OCI-LY7 (cell line): Measurements from ENCODE around the gene KDM8. TPM values are rescaled to one million over a fixed set of nuclear protein-coding genes. Genes with fewer than 3 reads are reported as not detected.
A peak's percentile ranks its signal among the peaks of the same experiment; 100 is the strongest.

Source experiments
- BruUV-seq: library from RNA; stranded (reverse); fragments of 400-500 nt; replicated peaks from 2 replicates; lab custom pipeline; 2021; lab: Mats Ljungman, UMichigan
- CTCF ChIA-PET: fragments of 300-600 bp; sonication (Branson Sonifier 250); formaldehyde crosslinking; loops from one replicate; lab custom pipeline; 2022; ENCODE audit warnings: antibody characterized with exemption; ENCODE audit not compliant: unreplicated experiment; lab: Charles Lee
- POLR2A ChIA-PET: fragments of 300-600 bp; sonication (Branson Sonifier 250); formaldehyde crosslinking; loops from one replicate; lab custom pipeline; 2022; ENCODE audit warnings: antibody characterized with exemption; lab: Charles Lee
- DNase-seq: peaks from one replicate; pipeline ENCODE4 v3.0.0-alpha.2; 2015; ENCODE audit warnings: low spot score
- H2AFZ ChIP-seq: fragments of 200-600 bp; sonication (generic), shearing (Covaris generic); 2 replicates; pipeline ENCODE4 v1.6.1; 2014; ENCODE audit warnings: mild to moderate bottlenecking, antibody characterized with exemption, low read length, moderate library complexity
- H3K27ac ChIP-seq: fragments of 200-600 bp; sonication (generic); 2 replicates; pipeline ENCODE4 v1.5.1; 2014; ENCODE audit warnings: mixed run types, low read depth, mild to moderate bottlenecking, moderate library complexity, low read length, inconsistent platforms; ENCODE audit not compliant: poor library complexity, severe bottlenecking
- H3K36me3 ChIP-seq: fragments of 200-600 bp; sonication (generic); 2 replicates; pipeline ENCODE4 v1.6.1; 2014; ENCODE audit warnings: mild to moderate bottlenecking, antibody characterized with exemption, low read length, moderate library complexity, mixed read lengths; ENCODE audit not compliant: insufficient read depth
- H3K4me1 ChIP-seq: fragments of 200-600 bp; sonication (generic); 2 replicates; pipeline ENCODE4 v1.5.1; 2014; ENCODE audit warnings: mild to moderate bottlenecking, low read length; ENCODE audit not compliant: insufficient read depth, poor library complexity, severe bottlenecking
- H3K4me2 ChIP-seq: fragments of 200-600 bp; sonication (generic); 2 replicates; pipeline ENCODE4 v1.6.1; 2014; ENCODE audit warnings: mild to moderate bottlenecking, low read length
- H3K4me3 ChIP-seq: fragments of 200-600 bp; sonication (generic); 2 replicates; pipeline ENCODE4 v1.5.1; 2014; ENCODE audit warnings: mild to moderate bottlenecking, low read depth, low read length; ENCODE audit not compliant: poor library complexity, severe bottlenecking
- H3K79me2 ChIP-seq: fragments of 200-600 bp; sonication (generic); 2 replicates; pipeline ENCODE4 v1.6.1; 2016; ENCODE audit warnings: low read depth, mild to moderate bottlenecking, low read length, moderate library complexity, mixed read lengths; ENCODE audit not compliant: insufficient read depth
- H3K9me2 ChIP-seq: fragments of 200-600 bp; sonication (generic); 2 replicates; pipeline ENCODE4 v1.6.1; 2016; ENCODE audit warnings: mild to moderate bottlenecking, low read length, mixed read lengths; ENCODE audit not compliant: insufficient read depth
- H3K9me3 ChIP-seq: fragments of 200-600 bp; sonication (generic); 2 replicates; pipeline ENCODE4 v1.6.1; 2014; ENCODE audit warnings: mild to moderate bottlenecking, mixed run types, low read length, mixed read lengths
- H4K20me1 ChIP-seq: fragments of 200-600 bp; sonication (generic); 2 replicates; pipeline ENCODE4 v1.6.1; 2014; ENCODE audit warnings: mild to moderate bottlenecking, antibody characterized with exemption, low read length, moderate library complexity, mixed read lengths; ENCODE audit not compliant: insufficient read depth
- CTCF ChIP-seq: fragments of 200-600 bp; sonication (generic); conservative IDR thresholded peaks from 2 replicates; pipeline ENCODE4 v1.5.1; 2014; ENCODE audit warnings: mild to moderate bottlenecking, antibody characterized with exemption, low read length, moderate library complexity, mixed read lengths
- EZH2phosphoT487 ChIP-seq: fragments of 200-600 bp; sonication (generic); IDR thresholded peaks from 2 replicates; pipeline ENCODE4 v1.6.1; 2018; ENCODE audit warnings: low read depth, borderline replicate concordance, mild to moderate bottlenecking, mixed run types, antibody characterized with exemption, low read length, moderate library complexity, mixed read lengths
- intact Hi-C: fragments of 100-400 bp; cut with micrococcal nuclease; formaldehyde crosslinking; loops from one replicate; pipeline ENCODE4 v1.10.0; 2022; ENCODE audit not compliant: unreplicated experiment
- total RNA-seq, 2 experiments: library from RNA; depleted of rRNA in 1 of 2; stranded (reverse); fragments of >200 nt in 1 of 2; shearing (Covaris generic) in 1 of 2; gene quantifications; 2 replicates each; pipeline ENCODE4 v1.2.3, GENCODE V29; 2014 to 2022

KDM8 gene
- total RNA-seq, 2 experiments from 2014 or later = 14.2 to 14.5 TPM

DNA sequence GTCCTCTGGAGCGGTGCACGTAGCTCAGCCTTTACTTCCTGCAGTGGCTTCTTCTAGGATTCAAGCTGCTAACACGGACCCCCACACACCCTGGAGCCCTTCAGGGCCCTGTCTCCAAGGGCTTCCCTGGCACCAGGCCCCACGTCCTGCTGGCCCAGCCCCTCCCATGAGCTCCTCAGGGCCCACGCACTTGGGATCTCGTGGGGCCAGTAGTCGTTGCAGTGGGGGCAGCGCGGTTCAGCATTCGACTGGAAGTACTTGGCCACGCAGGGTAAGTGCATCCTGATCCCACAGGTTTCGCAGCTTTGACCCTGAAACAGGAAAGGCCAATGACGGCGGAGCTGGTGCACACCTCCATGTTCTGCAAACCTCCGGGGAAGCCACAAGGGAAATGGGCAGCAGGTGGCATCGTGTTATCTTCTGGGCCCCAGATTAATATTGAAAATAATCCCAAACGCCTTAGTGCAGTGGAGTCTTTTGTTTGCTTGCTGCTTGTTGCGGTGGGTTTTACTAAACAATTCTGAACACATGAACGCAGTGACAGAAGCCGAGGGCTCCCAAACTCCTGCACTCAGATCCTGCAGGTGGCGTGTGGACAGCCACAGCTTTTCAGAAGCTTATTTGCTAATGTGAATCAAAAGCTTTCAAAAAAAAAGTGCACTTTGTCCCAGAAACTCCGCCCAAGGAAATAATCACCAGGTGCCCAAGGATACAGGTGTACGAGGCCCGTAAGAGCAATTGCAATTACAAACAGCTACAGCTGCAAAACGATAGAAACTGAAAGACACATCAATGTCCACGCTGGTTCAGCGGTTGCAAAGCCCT lies 22.4 kb downstream of the KDM8 start:
- intact Hi-C loops = no loop called here
- no peaks in the 10 kb centered on the region for H3K79me2 ChIP-seq
- no peak overlapping the region for H2AFZ ChIP-seq
- peaks cover 8% of the 10 kb centered on the region for H3K4me1 ChIP-seq
- BruUV-seq = no TSS peak
- no peak overlapping the region for H3K27ac ChIP-seq
- CTCF ChIA-PET = interaction anchor here (1.5 to 2.0 kb wide), 3 partner anchors 22 to 142 kb away, joined by 3 to 8 read pairs (median 5); no protein-coding TSS in a partner anchor
- H3K4me3 ChIP-seq = no peak overlapping the region
- TF ChIP-seq EZH2phosphoT487 = no peak
- TF ChIP-seq CTCF = peak; percentile 55
- H3K9me3 ChIP-seq = no peaks in the 10 kb centered on the region
- POLR2A ChIA-PET = interaction anchor here (1.1 to 1.6 kb wide), 3 partner anchors 22 to 142 kb away, joined by 3 to 4 read pairs (median 3); partner anchors contain the start of gene KDM8
- H4K20me1 ChIP-seq = no peaks in the 10 kb centered on the region
- peaks cover 10% of the 10 kb centered on the region; the same call in 1 of the 2 replicates for H3K36me3 ChIP-seq
- H3K9me2 ChIP-seq = no peaks in the 10 kb centered on the region
- DNase-seq = peak; percentile 35
- no peak overlapping the region for H3K4me2 ChIP-seq

GRCh38 chr16:27226476-27226875 lies 23.1 kb downstream of the KDM8 start:
- intact Hi-C loops = no loop called here
- no TSS peak for BruUV-seq
- H3K27ac ChIP-seq = no peak overlapping the region
- no peaks in the 10 kb centered on the region for H3K79me2 ChIP-seq
- H3K36me3 ChIP-seq = peaks cover 17% of the 10 kb centered on the region
- H3K9me2 ChIP-seq = no peaks in the 10 kb centered on the region
- peaks cover 14% of the 10 kb centered on the region for H3K4me1 ChIP-seq
- POLR2A ChIA-PET = interaction anchor here (1.1 to 1.6 kb wide), 3 partner anchors 23 to 141 kb away, joined by 3 to 4 read pairs (median 3); partner anchors contain the start of gene KDM8
- CTCF ChIA-PET = interaction anchor here (2.0 kb wide), 2 partner anchors 47 to 141 kb away, joined by 5 to 8 read pairs; no protein-coding TSS in a partner anchor
- no peak for TF ChIP-seq CTCF
- no peak for TF ChIP-seq EZH2phosphoT487
- H2AFZ ChIP-seq = no peak overlapping the region
- no peaks in the 10 kb centered on the region for H4K20me1 ChIP-seq
- no peak for DNase-seq
- H3K4me2 ChIP-seq = no peak overlapping the region
- no peak overlapping the region for H3K4me3 ChIP-seq
- no peaks in the 10 kb centered on the region for H3K9me3 ChIP-seq
